H9 (cell line): ENCODE results near the gene RAB31. TPM values are rescaled to one million over a fixed set of nuclear protein-coding genes. Genes with fewer than 3 reads are reported as not detected.

Experiments
- DNase-seq: peaks from one replicate; pipeline ENCODE4 v3.0.0-alpha.2; 2017
- H2AFZ ChIP-seq: one replicate; pipeline ENCODE4 v1.6.1; 2013; ENCODE audit warnings: mild to moderate bottlenecking, low read length, control low read depth, moderate library complexity
- H2AK5ac ChIP-seq: 2 replicates; pipeline ENCODE4 v1.6.1; 2013; ENCODE audit warnings: low read length, control low read depth, mixed read lengths; ENCODE audit not compliant: insufficient read length
- H2BK120ac ChIP-seq: one replicate; pipeline ENCODE4 v1.6.1; 2013; ENCODE audit warnings: low read depth, mild to moderate bottlenecking, low read length, control low read depth, inconsistent platforms; ENCODE audit not compliant: poor library complexity, severe bottlenecking
- H2BK12ac ChIP-seq: 2 replicates; pipeline ENCODE4 v1.6.1; 2013; ENCODE audit warnings: low read length, control low read depth, mixed read lengths, low read depth; ENCODE audit not compliant: insufficient read length
- H2BK15ac ChIP-seq: 2 replicates; pipeline ENCODE4 v1.6.1; 2013; ENCODE audit warnings: low read depth, low read length, control low read depth
- H2BK20ac ChIP-seq: one replicate; pipeline ENCODE4 v1.6.1; 2013; ENCODE audit warnings: low read depth, mild to moderate bottlenecking, low read length, control low read depth, inconsistent platforms; ENCODE audit not compliant: poor library complexity, severe bottlenecking
- H2BK5ac ChIP-seq: 2 replicates; pipeline ENCODE4 v1.6.1; 2013; ENCODE audit warnings: low read length, control low read depth, mixed read lengths; ENCODE audit not compliant: insufficient read length
- H3K14ac ChIP-seq: 2 replicates; pipeline ENCODE4 v1.6.1; 2013; ENCODE audit warnings: low read length, control low read depth; ENCODE audit not compliant: insufficient read depth
- H3K18ac ChIP-seq: 2 replicates; pipeline ENCODE4 v1.6.1; 2013; ENCODE audit warnings: low read depth, mild to moderate bottlenecking, mixed read lengths, low read length, control low read depth; ENCODE audit not compliant: insufficient read length
- H3K23ac ChIP-seq: 2 replicates; pipeline ENCODE4 v1.6.1; 2013; ENCODE audit warnings: low read length, control low read depth, mixed read lengths, low read depth; ENCODE audit not compliant: insufficient read length
- H3K23me2 ChIP-seq: 2 replicates; pipeline ENCODE4 v1.6.1; 2013; ENCODE audit warnings: low read depth, mild to moderate bottlenecking, mixed read lengths, low read length, control low read depth; ENCODE audit not compliant: insufficient read length, poor library complexity, severe bottlenecking
- H3K27ac ChIP-seq: 2 replicates; pipeline ENCODE4 v1.5.1; 2013; ENCODE audit warnings: low read length, control low read depth, mixed read lengths, low read depth; ENCODE audit not compliant: insufficient read length
- H3K27me3 ChIP-seq: 2 replicates; pipeline ENCODE4 v1.6.1; 2013; ENCODE audit warnings: low read length, control low read depth, inconsistent platforms; ENCODE audit not compliant: insufficient read depth
- H3K4ac ChIP-seq: 2 replicates; pipeline ENCODE4 v1.6.1; 2013; ENCODE audit warnings: low read depth, mild to moderate bottlenecking, control low read depth, inconsistent platforms, low read length, moderate library complexity
- H3K4me1 ChIP-seq: 2 replicates; pipeline ENCODE4 v1.6.1; 2013; ENCODE audit warnings: low read length, control low read depth, inconsistent platforms; ENCODE audit not compliant: insufficient read depth
- H3K4me2 ChIP-seq: 2 replicates; pipeline ENCODE4 v1.6.1; 2013; ENCODE audit warnings: low read length, control low read depth, mixed read lengths; ENCODE audit not compliant: insufficient read length, insufficient read depth
- H3K56ac ChIP-seq: 2 replicates; pipeline ENCODE4 v1.6.1; 2013; ENCODE audit warnings: low read depth, mild to moderate bottlenecking, mixed read lengths, low read length, control low read depth; ENCODE audit not compliant: insufficient read length
- H3K79me1 ChIP-seq: 2 replicates; pipeline ENCODE4 v1.6.1; 2013; ENCODE audit warnings: low read depth, mild to moderate bottlenecking, moderate library complexity, low read length, control low read depth, inconsistent platforms; ENCODE audit not compliant: insufficient read depth, poor library complexity, severe bottlenecking
- H3K79me2 ChIP-seq: 2 replicates; pipeline ENCODE4 v1.6.1; 2013; ENCODE audit warnings: low read length, control low read depth, inconsistent platforms; ENCODE audit not compliant: insufficient read depth
- H3K9ac ChIP-seq: 2 replicates; pipeline ENCODE4 v1.6.1; 2013; ENCODE audit warnings: low read length, control low read depth, mixed read lengths; ENCODE audit not compliant: insufficient read length; ENCODE audit errors: extremely low read depth
- H3K9me3 ChIP-seq: one replicate; pipeline ENCODE4 v1.6.1; 2013; ENCODE audit warnings: low read depth, low read length, inconsistent platforms; ENCODE audit not compliant: control insufficient read depth
- H3T11ph ChIP-seq: one replicate; pipeline ENCODE4 v1.6.1; 2013; ENCODE audit warnings: mild to moderate bottlenecking, low read length, control low read depth, inconsistent platforms
- H4K20me1 ChIP-seq: one replicate; pipeline ENCODE4 v1.6.1; 2013; ENCODE audit not compliant: control insufficient read depth, insufficient read length, insufficient read depth
- H4K5ac ChIP-seq: 2 replicates; pipeline ENCODE4 v1.6.1; 2013; ENCODE audit warnings: low read depth, mild to moderate bottlenecking, mixed read lengths, low read length, control low read depth; ENCODE audit not compliant: insufficient read length
- H4K8ac ChIP-seq: replicated peaks from 2 replicates; pipeline ENCODE4 v1.6.1; 2013; ENCODE audit warnings: low read length, control low read depth, mixed read lengths, low read depth; ENCODE audit not compliant: insufficient read length
- H4K91ac ChIP-seq: 2 replicates; pipeline ENCODE4 v1.6.1; 2013; ENCODE audit warnings: low read depth, mild to moderate bottlenecking, moderate library complexity, mixed read lengths, low read length, control low read depth; ENCODE audit not compliant: insufficient read length
- H3K27ac Mint-ChIP-seq, 3 experiments: 2 replicates in 2 of 3; 3 replicates in 1 of 3; pipeline ENCODE4 v1.8.0; 2020 to 2021; ENCODE audit warnings: mixed read lengths in 3 of 3, mild to moderate bottlenecking in 1 of 3, moderate library complexity in 1 of 3
- H3K27me3 Mint-ChIP-seq: 2 replicates; pipeline ENCODE4 v1.8.0; 2021; ENCODE audit warnings: low read depth, mild to moderate bottlenecking, moderate library complexity, mixed read lengths
- H3K36me3 Mint-ChIP-seq, 3 experiments: 2 replicates in 2 of 3; 3 replicates in 1 of 3; pipeline ENCODE4 v1.8.0; 2020 to 2021; ENCODE audit warnings: low read depth in 3 of 3, mixed read lengths in 3 of 3; ENCODE audit not compliant: insufficient read depth in 1 of 3
- H3K4me1 Mint-ChIP-seq, 2 experiments: 2 replicates each; pipeline ENCODE4 v1.8.0; 2020; ENCODE audit warnings: mixed read lengths in 2 of 2
- H3K4me3 Mint-ChIP-seq, 2 experiments: 2 replicates in 1 of 2; 3 replicates in 1 of 2; pipeline ENCODE4 v1.8.0; 2020 to 2021; ENCODE audit warnings: mild to moderate bottlenecking in 2 of 2, mixed read lengths in 2 of 2, moderate library complexity in 1 of 2
- H3K9me3 Mint-ChIP-seq, 2 experiments: 2 replicates in 1 of 2; 3 replicates in 1 of 2; pipeline ENCODE4 v1.8.0; 2020; ENCODE audit warnings: mild to moderate bottlenecking in 2 of 2, mixed read lengths in 2 of 2, moderate library complexity in 1 of 2
- CTCF ChIP-seq: fragments of 200-600 bp; sonication (generic); conservative IDR thresholded peaks from 3 replicates; pipeline ENCODE4 v1.8.0; 2021; ENCODE audit warnings: antibody characterized with exemption, mild to moderate bottlenecking
- WGBS: extraction: QIAGEN DNeasy Blood & Tissue Kit; methylation state at CpG from one replicate; pipeline ENCODE4 v1.1.7; 2013; ENCODE audit warnings: missing lambda C conversion rate, low lambda C conversion rate, mixed read lengths; ENCODE audit not compliant: insufficient read length; ENCODE audit errors: extremely low coverage; 5-methylcytosine and 5-hydroxymethylcytosine counted together
- total RNA-seq: library from RNA; stranded (reverse); gene quantifications from 2 replicates; pipeline ENCODE4 v1.2.1, GENCODE V29; 2021

Gene RAB31
- total RNA-seq, 1 experiment from 2014 or later: 22.4 TPM

- Histone ChIP-seq H2BK5ac (no peak overlapping the region), H2BK12ac (no peak overlapping the region), H2BK120ac (no peak overlapping the region), H2AK5ac (no peak overlapping the region), H4K8ac (no peak overlapping the region), H2AFZ (no peak overlapping the region), H3K9ac (no peak overlapping the region), H2BK15ac (no peak overlapping the region), H3K27ac (no peak overlapping the region), H3T11ph (no peak overlapping the region), H4K20me1 (no peaks in the 10 kb centered on the region), H3K4me2 (no peak overlapping the region), H3K23me2 (no peaks in the 10 kb centered on the region), H3K23ac (no peak overlapping the region), H4K91ac (no peak overlapping the region), H3K18ac (no peak overlapping the region), H3K79me2 (no peaks in the 10 kb centered on the region), H3K27me3 (peaks cover 4% of the 10 kb centered on the region; the same call in 1 of the 2 replicates), H3K4ac (no peak overlapping the region), H3K9me3 (no peaks in the 10 kb centered on the region), H3K14ac (no peak overlapping the region), H3K4me1 (peaks cover 3% of the 10 kb centered on the region; the same call in 1 of the 2 replicates), H2BK20ac (no peak overlapping the region), H3K79me1 (peaks cover 2% of the 10 kb centered on the region), H4K5ac (no peak overlapping the region), H3K56ac (no peak overlapping the region)
- no peak for DNase-seq
- Mint-ChIP-seq H3K4me3 (no peak overlapping the region), H3K9me3 (no peaks in the 10 kb centered on the region), H3K36me3 (peaks cover 0 to 5% (median 0%) of the 10 kb centered on the region in 3 experiments; a peak in 1 of 7 replicates), H3K4me1 (peaks cover 18 to 21% of the 10 kb centered on the region in 2 experiments), H3K27ac (peak overlapping the region in 1 of 3 experiments; percentile 1; a peak in 1 of 7 replicates), H3K27me3 (peaks cover 21% of the 10 kb centered on the region)
- WGBS: no CpG with 5 or more reads among the region's 10 CpGs
- no peak for TF ChIP-seq CTCF
Observed at GRCh38 chr18:9714266-9715087, 6.4 kb downstream of the RAB31 start.
